ENCODE data around the gene TCAF2.
"Not testable (repeated sequence)": the region's sequence is repeated elsewhere in the genome, so short reads cannot be mapped to it uniquely, and the experiment has no call there.

The TCAF2 gene

GRCh38 chr7:143620646-143621045 is at the start of gene TCAF2:
Gene TCAF2 (plus strand): TSS chr7:143620974.
- not testable (repeated sequence) for DNase-seq (ENCODE audit: low read depth)

GRCh38 chr7:143571501-143571900 is 49.3 kb upstream of the TCAF2 start, which contains the start of gene CTAGE15:
Gene CTAGE15 (plus strand): TSS chr7:143571801. CDS start chr7:143571818, 17 bp downstream.
- not testable (repeated sequence) for DNase-seq (ENCODE audit: low read depth)

- not testable (repeated sequence) for DNase-seq (ENCODE audit: low read depth)
Observed at GRCh38 chr7:143588183-143588582, 32.6 kb upstream of the TCAF2 start.

GRCh38 chr7:143589897-143590296 is 30.9 kb upstream of the TCAF2 start:
- not testable (repeated sequence) for DNase-seq (ENCODE audit: low read depth)

- DNase-seq (ENCODE audit: low read depth) = not testable (repeated sequence)
Observed at GRCh38 chr7:143598086-143598485, 22.7 kb upstream of the TCAF2 start.

- not testable (repeated sequence) for DNase-seq (ENCODE audit: low read depth)
Observed at GRCh38 chr7:143603549-143603948, 17.2 kb upstream of the TCAF2 start.

GRCh38 chr7:143606088-143606487 is 14.7 kb upstream of the TCAF2 start:
- not testable (repeated sequence) for DNase-seq (ENCODE audit: low read depth)

GRCh38 chr7:143615545-143615944 is 5.2 kb upstream of the TCAF2 start:
- not testable (repeated sequence) for DNase-seq (ENCODE audit: low read depth)

GRCh38 chr7:143617204-143617603 is 3.6 kb upstream of the TCAF2 start:
- not testable (repeated sequence) for DNase-seq (ENCODE audit: low read depth)

GRCh38 chr7:143620058-143620457 is 716 bp upstream of the TCAF2 start:
- DNase-seq (ENCODE audit: low read depth) = not testable (repeated sequence)

- DNase-seq (ENCODE audit: low read depth) = not testable (repeated sequence)
Observed at GRCh38 chr7:143621175-143621574, 401 bp downstream of the TCAF2 start.

GRCh38 chr7:143622130-143622529 is 1.4 kb downstream of the TCAF2 start:
- DNase-seq (ENCODE audit: low read depth) = not testable (repeated sequence)

- not testable (repeated sequence) for DNase-seq (ENCODE audit: low read depth)
Observed at GRCh38 chr7:143630653-143631052, 9.9 kb downstream of the TCAF2 start.

GRCh38 chr7:143632506-143632905 is 11.7 kb downstream of the TCAF2 start:
- DNase-seq (ENCODE audit: low read depth) = not testable (repeated sequence)

- DNase-seq (ENCODE audit: low read depth) = not testable (repeated sequence)
Observed at GRCh38 chr7:143633013-143633618, 12.3 kb downstream of the TCAF2 start.

- DNase-seq (ENCODE audit: low read depth) = not testable (repeated sequence)
Observed at GRCh38 chr7:143635364-143636240, 14.8 kb downstream of the TCAF2 start.

- not testable (repeated sequence) for DNase-seq (ENCODE audit: low read depth)
Observed at GRCh38 chr7:143639372-143639771, 18.6 kb downstream of the TCAF2 start.

- not testable (repeated sequence) for DNase-seq (ENCODE audit: low read depth)
Observed at GRCh38 chr7:143640528-143641189, 19.9 kb downstream of the TCAF2 start.

GRCh38 chr7:143646598-143646997 is 25.8 kb downstream of the TCAF2 start:
- not testable (repeated sequence) for DNase-seq (ENCODE audit: low read depth)

GRCh38 chr7:143649902-143650301 is 29.1 kb downstream of the TCAF2 start:
- DNase-seq (ENCODE audit: low read depth) = not testable (repeated sequence)

- DNase-seq (ENCODE audit: low read depth) = not testable (repeated sequence)
Observed at GRCh38 chr7:143650447-143650846, 29.7 kb downstream of the TCAF2 start.

All from HS-5 (cell line).